ENCODE data around the gene PLAC9. TPM values are rescaled to one million over a fixed set of nuclear protein-coding genes. Genes with fewer than 3 reads are reported as not detected.

Gene PLAC9
- total and polyA plus RNA-seq, 2 donors (not counting 3 experiments of a cell fraction or from before 2014, with no cell fraction given), result 1.7 to 2.0 TPM

DNA sequence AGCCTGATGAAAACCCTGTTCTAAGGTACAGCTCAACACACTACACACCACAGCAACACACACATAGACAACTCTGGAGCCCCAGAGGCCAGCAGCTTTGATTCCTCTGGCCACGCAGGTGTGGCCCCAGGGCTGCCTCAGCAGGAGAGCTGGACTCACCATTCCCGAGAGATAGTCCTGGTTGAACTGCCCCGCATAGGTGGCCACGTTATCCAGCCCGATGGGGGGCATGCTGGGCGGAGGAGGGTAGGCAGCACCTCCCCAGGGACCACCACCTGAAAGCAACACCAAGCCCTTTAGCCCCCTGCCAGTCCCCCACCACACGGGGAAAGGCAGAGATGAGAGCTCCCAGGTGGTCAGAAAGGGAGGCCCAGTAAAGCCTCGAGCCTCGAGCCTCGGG lies 38.1 kb downstream of the PLAC9 start:
- CTCF ChIA-PET, result interaction anchor here (1.1 kb wide), 1 partner anchor 27 kb away, joined by 3 read pairs; no protein-coding TSS in a partner anchor
- dilution Hi-C loops (cut with MboI; ENCODE audit: extremely low pct_ligation_motif_present, low sequenced_read_pairs), result no loop called here

More for the DNA sequence above, 38.1 kb downstream of the PLAC9 start:
- Histone ChIP-seq H3K4me2 (ENCODE audit: insufficient read depth, low read length) (no peak overlapping the region), H3K4me3 (replicated peaks in 1 of 3; ENCODE audit: insufficient read depth in 1 of 3, low read depth in 1 of 3, low read length in 3 of 3) (no peak overlapping the region), H2AFZ (ENCODE audit: low read depth, low read length) (no peak overlapping the region), H3K4me1 (ENCODE audit: control insufficient read depth, extremely low read depth, insufficient read depth, low read length) (peaks cover 9% of the 10 kb centered on the region), H3K9me1 (replicated peaks; ENCODE audit: control insufficient read depth, extremely low read depth, insufficient read depth, low read length) (no peaks in the 10 kb centered on the region), H3K27me3 (ENCODE audit: control insufficient read depth in 2 of 2, insufficient read depth in 2 of 2, low read length in 2 of 2) (no peaks in the 10 kb centered on the region), H3K79me2 (ENCODE audit: control insufficient read depth, insufficient read depth, low read length) (peaks cover 2% of the 10 kb centered on the region), H3K9me3 (replicated peaks; ENCODE audit: control insufficient read depth, insufficient read depth, low read length) (no peaks in the 10 kb centered on the region), H3K27ac (ENCODE audit: insufficient read depth, low read depth, low read length) (no peak overlapping the region), H3K9ac (replicated peaks; ENCODE audit: extremely low read depth, insufficient read depth, low read length) (no peak overlapping the region), H4K20me1 (replicated peaks; ENCODE audit: control insufficient read depth, extremely low read depth, insufficient read depth, low read length) (no peaks in the 10 kb centered on the region), H3K36me3 (ENCODE audit: control insufficient read depth in 2 of 2, extremely low read depth in 1 of 2, insufficient read depth in 2 of 2, low read length in 2 of 2) (peaks cover 0 to 1% of the 10 kb centered on the region in 2 experiments)
- POLR2A ChIA-PET, result no interaction called here
- intact Hi-C loops (cut with micrococcal nuclease), result no loop called here
- DNase-seq (ENCODE audit: low read depth, low spot score), result no peak
- no peak for FAIRE-seq
- TF ChIP-seq EZH2 (IDR thresholded peaks at IDR 0.05; ENCODE audit: borderline replicate concordance, low read depth, low read length, severe bottlenecking), result no peak
- TF ChIP-seq JUN (IDR thresholded peaks at IDR 0.05; ENCODE audit: borderline replicate concordance, insufficient read depth, insufficient read length, low read depth), result no peak
- no peak for TF ChIP-seq POLR2A (IDR thresholded peaks at IDR 0.05; ENCODE audit: low read depth, low read length)
- TF ChIP-seq, protein P1, sequence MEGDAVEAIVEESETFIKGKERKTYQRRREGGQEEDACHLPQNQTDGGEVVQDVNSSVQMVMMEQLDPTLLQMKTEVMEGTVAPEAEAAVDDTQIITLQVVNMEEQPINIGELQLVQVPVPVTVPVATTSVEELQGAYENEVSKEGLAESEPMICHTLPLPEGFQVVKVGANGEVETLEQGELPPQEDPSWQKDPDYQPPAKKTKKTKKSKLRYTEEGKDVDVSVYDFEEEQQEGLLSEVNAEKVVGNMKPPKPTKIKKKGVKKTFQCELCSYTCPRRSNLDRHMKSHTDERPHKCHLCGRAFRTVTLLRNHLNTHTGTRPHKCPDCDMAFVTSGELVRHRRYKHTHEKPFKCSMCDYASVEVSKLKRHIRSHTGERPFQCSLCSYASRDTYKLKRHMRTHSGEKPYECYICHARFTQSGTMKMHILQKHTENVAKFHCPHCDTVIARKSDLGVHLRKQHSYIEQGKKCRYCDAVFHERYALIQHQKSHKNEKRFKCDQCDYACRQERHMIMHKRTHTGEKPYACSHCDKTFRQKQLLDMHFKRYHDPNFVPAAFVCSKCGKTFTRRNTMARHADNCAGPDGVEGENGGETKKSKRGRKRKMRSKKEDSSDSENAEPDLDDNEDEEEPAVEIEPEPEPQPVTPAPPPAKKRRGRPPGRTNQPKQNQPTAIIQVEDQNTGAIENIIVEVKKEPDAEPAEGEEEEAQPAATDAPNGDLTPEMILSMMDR (IDR thresholded peaks at IDR 0.05; ENCODE audit: extremely low read depth in 1 of 2, insufficient read depth in 1 of 2, low read depth in 1 of 2, low read length in 2 of 2), result no peak
- TF ChIP-seq POLR2AphosphoS5 (IDR thresholded peaks at IDR 0.05; ENCODE audit: insufficient read depth, low read depth, low read length), result no peak
- no peak for TF ChIP-seq FOS (IDR thresholded peaks at IDR 0.05; ENCODE audit: borderline replicate concordance, insufficient read depth, low read length)
- no peak for TF ChIP-seq GATA2 (IDR thresholded peaks at IDR 0.05; ENCODE audit: insufficient read depth, insufficient read length, low read depth, low read length)
- TF ChIP-seq, protein P2, sequence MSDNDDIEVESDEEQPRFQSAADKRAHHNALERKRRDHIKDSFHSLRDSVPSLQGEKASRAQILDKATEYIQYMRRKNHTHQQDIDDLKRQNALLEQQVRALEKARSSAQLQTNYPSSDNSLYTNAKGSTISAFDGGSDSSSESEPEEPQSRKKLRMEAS (IDR thresholded peaks at IDR 0.05; ENCODE audit: insufficient read depth, insufficient read length), result no peak
- no peak for TF ChIP-seq MYC (IDR thresholded peaks at IDR 0.05; ENCODE audit: low read depth, low read length)
- no TSS peak for BruUV-seq (replicated peaks)
